GM12872 (cell line): ENCODE results near the gene NPTN.

Experiments used
- TF ChIP-seq, protein P1 (sequence below): IDR thresholded peaks from 3 replicates; pipeline ENCODE4 v1.5.1; 2011; ENCODE audit warnings: low read depth, mild to moderate bottlenecking, low read length, moderate library complexity; ENCODE audit not compliant: insufficient read depth

Gene NPTN

DNA sequence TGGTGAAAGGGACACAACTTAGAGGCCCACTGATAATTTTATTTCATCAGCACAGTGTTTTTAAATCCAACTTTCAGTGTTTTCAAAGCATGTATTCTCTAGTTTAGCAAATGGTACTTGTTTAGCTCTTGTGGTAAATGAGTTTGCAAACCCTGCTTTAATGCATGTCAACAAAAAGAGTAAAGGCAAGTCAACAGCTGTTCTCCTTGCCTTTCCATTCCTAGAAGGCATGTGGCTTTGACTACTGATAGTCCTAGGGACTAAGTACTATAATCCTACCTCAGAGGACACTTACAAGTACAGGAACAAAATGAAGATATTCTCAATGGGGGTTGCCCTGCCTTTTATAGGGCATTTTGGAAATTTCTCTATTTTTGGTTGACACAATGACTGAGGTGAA, 13.1 kb downstream of the NPTN start:
- TF ChIP-seq, protein P1, sequence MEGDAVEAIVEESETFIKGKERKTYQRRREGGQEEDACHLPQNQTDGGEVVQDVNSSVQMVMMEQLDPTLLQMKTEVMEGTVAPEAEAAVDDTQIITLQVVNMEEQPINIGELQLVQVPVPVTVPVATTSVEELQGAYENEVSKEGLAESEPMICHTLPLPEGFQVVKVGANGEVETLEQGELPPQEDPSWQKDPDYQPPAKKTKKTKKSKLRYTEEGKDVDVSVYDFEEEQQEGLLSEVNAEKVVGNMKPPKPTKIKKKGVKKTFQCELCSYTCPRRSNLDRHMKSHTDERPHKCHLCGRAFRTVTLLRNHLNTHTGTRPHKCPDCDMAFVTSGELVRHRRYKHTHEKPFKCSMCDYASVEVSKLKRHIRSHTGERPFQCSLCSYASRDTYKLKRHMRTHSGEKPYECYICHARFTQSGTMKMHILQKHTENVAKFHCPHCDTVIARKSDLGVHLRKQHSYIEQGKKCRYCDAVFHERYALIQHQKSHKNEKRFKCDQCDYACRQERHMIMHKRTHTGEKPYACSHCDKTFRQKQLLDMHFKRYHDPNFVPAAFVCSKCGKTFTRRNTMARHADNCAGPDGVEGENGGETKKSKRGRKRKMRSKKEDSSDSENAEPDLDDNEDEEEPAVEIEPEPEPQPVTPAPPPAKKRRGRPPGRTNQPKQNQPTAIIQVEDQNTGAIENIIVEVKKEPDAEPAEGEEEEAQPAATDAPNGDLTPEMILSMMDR, result no peak

- TF ChIP-seq, protein P1, result no peak
Measured at GRCh38 chr15:73617913-73618312, 15.3 kb downstream of the NPTN start.

DNA sequence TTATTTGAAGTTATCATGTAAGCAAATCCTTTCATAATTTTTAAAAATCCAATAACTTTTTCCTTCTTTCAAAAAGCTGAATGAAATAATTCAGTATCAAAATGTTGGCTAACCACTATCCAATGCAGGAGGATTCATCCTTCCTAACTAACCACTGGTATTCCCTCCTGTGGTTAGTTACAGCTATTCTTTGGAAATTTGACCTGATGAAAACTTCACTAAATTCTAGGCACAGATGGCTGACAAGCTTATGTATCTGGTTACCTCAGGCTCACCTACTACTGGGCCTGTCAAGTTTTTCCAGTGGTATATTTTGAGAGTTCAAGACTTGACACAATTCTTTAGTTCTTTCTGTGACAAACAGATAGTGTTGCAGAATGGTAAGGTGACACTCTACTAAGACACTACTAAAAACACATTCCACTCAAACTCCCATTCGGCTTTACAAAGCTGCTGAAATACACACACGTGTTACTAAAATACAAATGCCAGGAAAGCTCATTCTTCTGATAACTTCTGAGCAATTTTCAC, 15.8 kb downstream of the NPTN start:
- TF ChIP-seq, protein P1, result no peak

DNA sequence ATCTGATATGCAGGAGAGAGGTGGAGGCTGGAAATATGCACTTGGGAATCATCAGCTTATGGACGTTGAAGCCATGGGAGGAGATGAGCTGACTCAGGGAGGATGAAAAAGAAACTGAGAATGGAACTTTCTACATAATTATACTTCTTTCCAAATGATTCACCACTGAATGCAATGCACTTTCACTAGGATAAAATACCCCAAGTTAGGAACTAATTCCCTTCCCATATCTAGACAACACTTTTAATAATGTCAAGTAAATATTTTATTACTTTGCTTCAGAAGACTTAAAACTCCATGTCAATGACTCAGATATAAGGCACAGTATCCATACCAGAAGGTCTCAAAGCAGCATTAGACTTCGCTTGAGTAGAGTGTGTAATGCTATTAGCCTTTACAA, 24.2 kb downstream of the NPTN start:
- TF ChIP-seq, protein P1, result no peak

GRCh38 chr15:73608475-73608874, 24.7 kb downstream of the NPTN start:
- TF ChIP-seq, protein P1, result no peak

DNA sequence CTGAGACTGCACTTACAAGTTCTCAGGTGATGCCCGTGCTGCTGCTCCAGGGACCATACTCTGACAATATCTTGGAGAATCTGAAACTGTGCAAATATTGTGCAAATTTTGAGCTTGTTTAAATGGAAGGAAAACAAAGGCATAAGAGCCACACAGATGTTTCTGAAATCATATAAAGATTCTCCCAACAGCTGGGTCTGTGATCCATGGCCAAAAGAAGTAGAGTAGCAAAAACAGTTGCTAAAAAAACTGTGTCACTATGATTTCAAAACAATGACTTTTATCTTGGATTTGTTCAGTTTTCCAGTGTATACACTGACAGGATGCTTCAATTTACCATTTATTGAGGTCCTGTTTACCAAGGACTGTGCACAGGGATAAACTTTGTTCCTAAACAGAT, 25.3 kb downstream of the NPTN start:
- TF ChIP-seq, protein P1, result no peak

DNA sequence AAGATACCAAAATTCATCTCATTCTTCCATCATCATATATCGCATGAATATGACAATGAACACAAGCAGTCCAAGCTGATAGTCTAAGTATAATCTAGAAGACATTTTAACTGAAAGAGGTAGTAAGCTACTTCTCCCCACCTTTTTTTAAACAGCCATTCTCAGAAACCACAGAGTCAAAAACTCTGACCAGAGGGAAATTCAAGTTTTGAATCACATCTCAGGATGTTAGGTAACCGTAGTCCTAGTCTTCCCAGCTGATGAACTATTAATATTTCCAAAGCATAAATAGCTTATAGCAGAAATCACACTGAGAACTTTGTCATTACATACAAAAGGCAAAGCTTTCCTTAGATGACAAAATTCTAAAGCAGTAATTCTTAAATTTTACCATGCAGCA, 25.8 kb downstream of the NPTN start:
- TF ChIP-seq, protein P1, result no peak
